DOHH2 (cell line): Measurements from ENCODE around the gene TNFRSF19.
"Not testable (repeated sequence)": the region's sequence is repeated elsewhere in the genome, so short reads cannot be mapped to it uniquely, and the experiment has no call there.

Experiments used
- H3F3A ChIP-seq: fragments of 200-600 bp; sonication (generic), shearing (Covaris generic); 2 replicates; pipeline ENCODE4 v1.6.0; 2016; ENCODE audit warnings: antibody characterized with exemption, mild to moderate bottlenecking; ENCODE audit not compliant: control insufficient read depth, insufficient read depth
- H3K27ac ChIP-seq: fragments of 200-600 bp; sonication (generic); 2 replicates; pipeline ENCODE4 v1.5.1; 2014; ENCODE audit warnings: low read depth, mild to moderate bottlenecking, low read length, moderate library complexity
- H3K27me3 ChIP-seq: fragments of 200-600 bp; sonication (generic); 2 replicates; pipeline ENCODE4 v1.6.1; 2014; ENCODE audit warnings: mild to moderate bottlenecking, low read length, mixed read lengths; ENCODE audit not compliant: control insufficient read depth
- H3K36me3 ChIP-seq: fragments of 200-600 bp; sonication (generic); 2 replicates; pipeline ENCODE4 v1.6.1; 2014; ENCODE audit warnings: mild to moderate bottlenecking, low read length, moderate library complexity, mixed read lengths; ENCODE audit not compliant: control insufficient read depth
- H3K4me1 ChIP-seq: fragments of 200-600 bp; sonication (generic); 2 replicates; pipeline ENCODE4 v1.6.1; 2014; ENCODE audit warnings: mild to moderate bottlenecking, low read length, mixed read lengths; ENCODE audit not compliant: control insufficient read depth
- H3K4me2 ChIP-seq: fragments of 200-600 bp; sonication (generic); 2 replicates; pipeline ENCODE4 v1.6.0; 2014; ENCODE audit warnings: mild to moderate bottlenecking, low read length, moderate library complexity
- H3K4me3 ChIP-seq: fragments of 200-600 bp; sonication (generic); 2 replicates; pipeline ENCODE4 v1.5.1; 2014; ENCODE audit warnings: mild to moderate bottlenecking, low read length, mixed read lengths
- H3K79me2 ChIP-seq: fragments of 200-600 bp; sonication (generic); 2 replicates; pipeline ENCODE4 v1.6.1; 2014; ENCODE audit warnings: mild to moderate bottlenecking, low read length, mixed read lengths; ENCODE audit not compliant: control insufficient read depth
- H3K9me2 ChIP-seq: fragments of 200-600 bp; sonication (generic); replicated peaks from 2 replicates; pipeline ENCODE4 v1.6.1; 2014; ENCODE audit warnings: mild to moderate bottlenecking, low read length, mixed read lengths; ENCODE audit not compliant: control insufficient read depth
- H3K9me3 ChIP-seq: fragments of 200-600 bp; sonication (generic); 2 replicates; pipeline ENCODE4 v1.6.1; 2014; ENCODE audit warnings: antibody characterized with exemption, low read length, mixed read lengths; ENCODE audit not compliant: control insufficient read depth, insufficient read depth
- H4K20me1 ChIP-seq: fragments of 200-600 bp; sonication (generic); 2 replicates; pipeline ENCODE4 v1.6.0; 2014; ENCODE audit warnings: low read depth, mild to moderate bottlenecking, antibody characterized with exemption, low read length, moderate library complexity; ENCODE audit not compliant: control insufficient read depth, insufficient read depth
- CTCF ChIP-seq: fragments of 200-600 bp; sonication (generic); IDR thresholded peaks from one replicate; pipeline ENCODE4 v1.5.1; 2014; ENCODE audit warnings: antibody characterized with exemption, mild to moderate bottlenecking, low read depth, low read length; ENCODE audit not compliant: poor library complexity, severe bottlenecking
- EZH2phosphoT487 ChIP-seq: fragments of 200-600 bp; sonication (generic); IDR thresholded peaks from 2 replicates; pipeline ENCODE4 v1.6.1; 2017; ENCODE audit warnings: borderline replicate concordance, mild to moderate bottlenecking, antibody characterized with exemption, low read length, moderate library complexity, mixed read lengths

TNFRSF19 gene

DNA sequence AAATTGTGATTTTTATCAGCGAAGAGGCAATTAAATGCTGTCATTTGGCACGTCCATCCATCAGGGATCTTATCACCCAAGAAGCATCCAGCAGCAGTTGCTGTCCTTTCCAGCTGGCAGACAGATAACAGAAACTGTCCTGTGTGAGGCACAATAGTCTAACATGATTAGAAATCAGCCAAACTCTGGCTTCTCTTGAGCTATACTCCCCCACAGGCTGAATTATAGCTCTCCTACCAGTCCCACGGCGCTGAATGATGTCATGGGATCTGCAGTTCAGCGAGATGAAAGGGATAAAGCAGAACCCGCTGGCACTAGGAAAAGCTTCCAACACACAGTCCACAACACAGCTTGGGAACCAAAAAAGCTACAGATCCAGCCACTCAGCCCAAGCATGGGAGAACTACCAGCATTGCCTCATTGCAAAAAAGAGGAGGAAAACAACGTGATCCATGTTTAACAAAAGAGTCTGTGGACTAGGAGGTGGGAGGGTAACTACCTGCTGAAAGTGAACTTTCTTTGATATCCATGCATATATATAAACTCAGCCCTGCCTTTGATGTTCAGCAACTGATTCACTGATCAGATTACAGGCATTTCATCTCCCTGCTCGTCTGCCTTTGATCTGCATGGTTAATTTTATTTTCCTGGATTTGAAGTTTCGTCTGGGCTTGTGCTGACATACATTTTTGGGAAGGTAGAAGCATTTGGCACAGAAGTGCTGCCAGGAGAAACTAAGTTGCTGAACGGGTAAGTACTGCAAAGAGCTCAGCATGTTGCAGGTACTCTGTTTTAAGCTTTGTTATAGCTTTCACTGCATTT, at the start of gene TNFRSF19:
TNFRSF19 (plus strand) TSS at position 314 of the 822 bp plus-strand sequence. CDS start 19,772 bp downstream, outside the sequence.
- peaks cover 15% of the 10 kb centered on the region for H3K27me3 ChIP-seq
- no peaks in the 10 kb centered on the region for H3K4me1 ChIP-seq
- no peaks in the 10 kb centered on the region for H3K36me3 ChIP-seq
- H3K27ac ChIP-seq, result no peak within 1 kb of the TSS
- no peak within 1 kb of the TSS for H3K4me3 ChIP-seq
- H3K79me2 ChIP-seq, result no peaks in the 10 kb centered on the region
- no peaks in the 10 kb centered on the region for H3F3A ChIP-seq
- H4K20me1 ChIP-seq, result no peaks in the 10 kb centered on the region
- H3K9me3 ChIP-seq, result no peaks in the 10 kb centered on the region
- TF ChIP-seq EZH2phosphoT487, result no peak
- no peak for TF ChIP-seq CTCF
- no peaks in the 10 kb centered on the region for H3K9me2 ChIP-seq
- H3K4me2 ChIP-seq, result no peak within 1 kb of the TSS

DNA sequence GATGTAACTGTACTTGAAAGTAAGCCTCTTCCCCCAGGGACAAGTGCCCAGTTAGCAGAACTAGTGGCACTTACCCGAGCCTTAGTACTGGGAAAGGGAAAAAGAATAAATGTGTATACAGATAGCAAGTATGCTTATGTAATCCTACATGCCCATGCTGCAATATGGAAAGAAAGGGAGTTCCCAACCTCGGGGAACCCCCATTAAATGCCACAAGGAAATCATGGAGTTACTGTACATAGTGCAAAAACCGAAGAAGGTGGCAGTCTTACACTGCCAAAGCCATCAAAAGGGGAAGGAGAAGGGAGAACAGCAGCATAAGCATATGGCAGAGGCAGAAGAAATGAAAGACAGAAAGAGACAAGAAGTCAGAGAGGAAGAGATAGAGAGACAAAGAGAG, 40.3 kb upstream of the TNFRSF19 start:
- H4K20me1 ChIP-seq, H3K27me3 ChIP-seq, H3K4me2 ChIP-seq, H3K9me2 ChIP-seq, H3F3A ChIP-seq, H3K36me3 ChIP-seq, H3K4me3 ChIP-seq, H3K9me3 ChIP-seq, H3K79me2 ChIP-seq, H3K27ac ChIP-seq, H3K4me1 ChIP-seq: not testable (repeated sequence)

DNA sequence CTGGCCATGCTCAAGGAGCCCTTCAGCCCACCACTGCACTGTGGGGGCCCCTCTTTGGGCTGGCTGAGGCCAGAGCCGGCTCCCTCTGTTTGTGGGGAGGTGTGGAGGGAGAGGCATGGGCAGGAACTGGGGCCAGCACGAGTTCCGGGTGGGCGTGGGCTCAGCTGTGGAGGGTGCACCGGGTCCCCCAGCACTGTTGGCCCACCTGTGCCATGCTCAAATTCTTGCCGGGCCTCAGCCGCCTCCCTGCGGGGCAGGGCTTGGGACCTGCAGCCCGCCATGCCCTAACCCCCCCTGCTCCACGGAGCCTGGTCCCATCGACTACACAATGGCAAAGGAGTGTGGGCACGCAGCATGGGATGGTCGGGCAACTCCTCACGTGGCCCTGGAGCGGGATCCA, 38.8 kb upstream of the TNFRSF19 start:
- no peak for TF ChIP-seq EZH2phosphoT487
- TF ChIP-seq CTCF, result no peak
- H3F3A ChIP-seq, result no peaks in the 10 kb centered on the region
- 0 out of 2 replicates have a peak, but pooled peaks cover 5% of the 10 kb centered on the region for H3K9me3 ChIP-seq
- H3K79me2 ChIP-seq, result no peaks in the 10 kb centered on the region
- H3K36me3 ChIP-seq, result no peaks in the 10 kb centered on the region
- H3K4me3 ChIP-seq, result no peak overlapping the region
- no peak overlapping the region for H3K27ac ChIP-seq
- H3K9me2 ChIP-seq, result no peaks in the 10 kb centered on the region
- H3K4me2 ChIP-seq, result no peak overlapping the region
- H3K4me1 ChIP-seq, result no peaks in the 10 kb centered on the region
- no peaks in the 10 kb centered on the region for H4K20me1 ChIP-seq
- H3K27me3 ChIP-seq, result no peaks in the 10 kb centered on the region

DNA sequence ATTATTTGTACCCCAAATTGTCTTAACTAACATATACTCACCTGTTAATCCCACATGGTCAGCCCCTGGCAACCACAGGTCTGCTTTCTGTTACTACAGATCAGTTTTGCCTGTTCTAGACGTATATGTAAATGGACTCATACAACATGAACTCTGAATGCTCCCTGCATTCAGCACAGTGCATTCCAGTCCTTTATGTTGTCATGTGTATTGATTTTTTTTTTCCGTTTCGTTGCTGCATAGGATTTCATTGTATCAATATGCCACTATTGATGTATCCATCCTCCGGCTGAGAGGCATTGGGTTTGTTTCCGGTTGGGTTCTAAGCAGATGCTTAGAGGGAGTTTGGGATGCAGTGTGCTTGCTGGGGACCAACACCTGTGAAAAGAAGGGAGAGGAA, 36.1 kb upstream of the TNFRSF19 start:
- Histone ChIP-seq H3K4me3 (no peak overlapping the region), H3K27me3 (no peaks in the 10 kb centered on the region), H3K27ac (no peak overlapping the region), H4K20me1 (no peaks in the 10 kb centered on the region), H3K9me2 (no peaks in the 10 kb centered on the region), H3K4me1 (no peaks in the 10 kb centered on the region), H3K9me3 (0 out of 2 replicates have a peak, but pooled peaks cover 5% of the 10 kb centered on the region), H3K4me2 (no peak overlapping the region), H3F3A (no peaks in the 10 kb centered on the region), H3K36me3 (no peaks in the 10 kb centered on the region), H3K79me2 (no peaks in the 10 kb centered on the region)
- TF ChIP-seq EZH2phosphoT487, result no peak
- no peak for TF ChIP-seq CTCF
